Frontal cortex (tissue), 4 donors: Measurements from ENCODE around the gene ATP8B2. TPM values are rescaled to one million over a fixed set of nuclear protein-coding genes. Genes with fewer than 3 reads are reported as not detected.

Experiments
- DNase-seq, 2 donors: peaks; one replicate each; pipeline ENCODE4 v3.0.0; 2012; ENCODE audit warnings: low spot score in 2 of 2
- FAIRE-seq: peaks from 2 replicates; lab custom pipeline; 2012; peaks lifted over from hg19 to GRCh38; lab: Jason Lieb, UNC
- small RNA-seq: library from RNA; depleted of rRNA; stranded (forward); fragments of <200 nt; gene quantifications from one replicate; pipeline ENCODE3, GENCODE V24; 2014
- total RNA-seq: library from RNA; depleted of rRNA; stranded (reverse); fragments of >200 nt; gene quantifications from one replicate; pipeline ENCODE4 v1.2.3, GENCODE V29; 2014
- donor health status: control.
- donor health status: control.
- donor health status: control.

The ATP8B2 gene
- total RNA-seq, 1 donor from 2014 or later: 25.3 TPM

GRCh38 chr1:154384650-154385489 is 59.5 kb downstream of the ATP8B2 start:
- DNase-seq: no peak

GRCh38 chr1:154386643-154387352 is 61.5 kb downstream of the ATP8B2 start:
- FAIRE-seq (no peak), DNase-seq (no peak)

More at GRCh38 chr1:154384650-154385489, 59.5 kb downstream of the ATP8B2 start:
- FAIRE-seq: no peak

GRCh38 chr1:154391086-154391770 is 65.9 kb downstream of the ATP8B2 start:
- FAIRE-seq (no peak), DNase-seq (no peak)

- FAIRE-seq (no peak), DNase-seq (no peak)
Measured at GRCh38 chr1:154398141-154398540, 72.8 kb downstream of the ATP8B2 start.

- no peak for FAIRE-seq
- no peak for DNase-seq
Measured at GRCh38 chr1:154398678-154399077, 73.4 kb downstream of the ATP8B2 start.

GRCh38 chr1:154400381-154400801 is 75.1 kb downstream of the ATP8B2 start:
- FAIRE-seq: no peak
- no peak for DNase-seq

Small RNAs within 50 kb of the gene (small RNA-seq; reads per million reads assigned to genes)
- gene RF00273: not detected
- not detected for gene RNU6-121P
- gene RNU6-239P: not detected
- gene RNU7-57P: not detected

Other genes with a start within 250 kb of the ATP8B2 start
- 0.41 TPM for gene NUP210L, start 170.5 kb upstream of the ATP8B2 start, total RNA-seq
- gene TPM3, start 133.4 kb upstream of the ATP8B2 start, total RNA-seq: 245 TPM
- gene CFAP141, start 119.2 kb upstream of the ATP8B2 start, total RNA-seq: not detected
- 35.5 TPM for gene UBAP2L, start 104.6 kb upstream of the ATP8B2 start, total RNA-seq
- gene HAX1, start 52.9 kb upstream of the ATP8B2 start, total RNA-seq: 75.8 TPM
- not detected for gene AQP10, start 4.4 kb upstream of the ATP8B2 start, total RNA-seq
- 3.3 TPM for gene IL6R, start 79.8 kb downstream of the ATP8B2 start, total RNA-seq
- gene TDRD10, start 176.7 kb downstream of the ATP8B2 start, total RNA-seq: 0.41 TPM
- 2.0 TPM for gene SHE, start 176.9 kb downstream of the ATP8B2 start, total RNA-seq
- gene UBE2Q1, start 233.1 kb downstream of the ATP8B2 start, total RNA-seq: 25.3 TPM
- gene CHRNB2, start 242.3 kb downstream of the ATP8B2 start, total RNA-seq: 17.9 TPM